Esophagus squamous epithelium (tissue), 5 donors: Measurements from ENCODE around the gene CYP27B1. TPM values are rescaled to one million over a fixed set of nuclear protein-coding genes. Genes with fewer than 3 reads are reported as not detected.

Source experiments
- DNase-seq: peaks from one replicate; lab custom pipeline; 2025; lab: John Stamatoyannopoulos, UW
- H3K27ac ChIP-seq, 4 donors: fragments of 200-600 bp; sonication (generic); one replicate each; pipeline ENCODE4 v1.5.1; 2016 to 2019; ENCODE audit warnings: mild to moderate bottlenecking in 1 of 4
- H3K27me3 ChIP-seq, 4 donors: fragments of 200-600 bp; sonication (generic); 1 replicate in 3 of 4; 2 replicates in 1 of 4; pipeline versions ENCODE4 v1.5.1 to v1.6.0; 2017 to 2021; ENCODE audit warnings: antibody characterized with exemption in 1 of 4
- H3K36me3 ChIP-seq, 3 donors: fragments of 200-600 bp; sonication (generic); one replicate each; pipeline ENCODE4 v1.5.1; 2016 to 2019
- H3K4me1 ChIP-seq, 3 donors: fragments of 200-600 bp; sonication (generic); one replicate each; pipeline ENCODE4 v1.5.1; 2017 to 2019
- H3K4me3 ChIP-seq, 4 donors: fragments of 200-600 bp; sonication (generic); 1 replicate in 3 of 4; 2 replicates in 1 of 4; pipeline ENCODE4 v1.5.1; 2016 to 2019; ENCODE audit warnings: mild to moderate bottlenecking in 2 of 4, moderate library complexity in 1 of 4
- H3K9me3 ChIP-seq, 3 donors: fragments of 200-600 bp; sonication (generic); one replicate each; pipeline ENCODE4 v1.5.1; 2016 to 2019
- POLR2A ChIP-seq, 4 donors: fragments of 450-650 bp; IDR thresholded peaks; one replicate each; pipeline ENCODE4 v1.6.1; 2017; ENCODE audit warnings: antibody characterized with exemption in 4 of 4, mild to moderate bottlenecking in 4 of 4, moderate library complexity in 3 of 4
- WGBS, 2 donors: methylation state at CpG; one replicate each; pipeline ENCODE4 v1.1.5; 2018; 5-methylcytosine and 5-hydroxymethylcytosine counted together
- intact Hi-C: fragments of 100-400 bp; cut with DNase I; formaldehyde crosslinking; loops from one replicate; pipeline ENCODE4 v1.15.0; 2022
- total RNA-seq, 4 donors: library from RNA; depleted of rRNA; stranded (reverse); fragments of >200 nt; gene quantifications; one replicate each; pipeline ENCODE4 v1.1.0, GENCODE V29; 2016
- TF ChIP-seq, protein P1 (sequence below), 6 experiments: fragments of 450-650 bp in 4 of 6; fragments of 200-600 bp in 2 of 6; sonication (generic) in 2 of 6; IDR thresholded peaks; one replicate each; pipeline ENCODE4 v1.5.1; 2016 to 2019; ENCODE audit warnings: antibody characterized with exemption in 6 of 6, mild to moderate bottlenecking in 4 of 6, moderate library complexity in 4 of 6
- donor health status: DM: yes; HTN: yes; CAD: no.

Gene CYP27B1
- total RNA-seq, 4 donors from 2014 or later, result 0.18 to 1.7 (median 1.1) TPM

DNA sequence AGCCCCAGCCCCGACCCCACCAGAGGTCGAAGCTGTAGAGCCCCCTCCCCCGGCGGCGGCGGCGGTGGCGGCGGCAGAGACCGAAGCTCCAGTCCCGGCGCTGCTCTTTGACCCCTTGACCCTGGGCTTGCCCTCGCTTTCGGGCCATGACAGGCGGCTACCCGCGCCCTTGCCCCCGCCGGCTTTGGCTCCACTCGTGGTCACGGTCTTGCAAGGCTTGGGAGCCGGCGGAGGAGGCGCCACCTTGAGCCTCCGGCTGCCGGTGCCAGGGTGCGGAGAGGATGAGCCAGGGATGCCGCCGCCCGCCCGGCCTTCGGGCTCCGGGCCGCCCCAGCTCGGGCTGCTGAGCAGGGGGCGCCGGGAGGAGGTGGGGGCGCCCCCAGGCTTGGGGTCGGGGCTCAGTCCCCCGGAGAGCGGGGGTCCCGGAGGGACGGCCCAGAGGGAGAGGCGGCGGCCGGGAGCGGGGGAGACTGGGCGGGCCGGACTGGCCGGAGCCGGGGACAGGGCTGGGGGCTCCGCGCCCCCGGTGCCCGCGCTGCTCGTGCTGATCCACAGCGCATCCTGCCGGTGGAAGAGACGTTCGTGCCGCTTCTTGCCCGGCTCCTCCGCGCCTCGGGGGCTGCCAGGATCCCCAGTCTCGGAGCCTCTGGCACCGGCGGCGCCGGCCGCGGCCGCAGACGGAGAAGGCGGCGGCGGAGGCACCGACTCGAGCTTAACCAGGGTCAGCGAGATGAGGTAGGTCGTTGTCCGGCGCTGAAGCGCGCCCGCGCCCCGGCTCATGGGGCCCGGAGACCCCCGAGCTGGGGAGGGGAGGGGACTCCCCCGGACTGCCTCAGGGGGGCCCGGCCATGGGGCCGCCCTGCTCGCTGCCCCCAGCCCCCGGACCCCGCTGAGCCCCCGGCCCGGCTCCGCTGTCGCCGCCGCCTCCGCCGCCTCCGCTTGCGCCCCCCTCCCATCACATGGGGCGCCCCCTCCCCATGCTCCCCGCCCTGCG is 29.1 kb downstream of the CYP27B1 start:
- no peaks in the 10 kb centered on the region for H3K9me3 ChIP-seq
- WGBS, 2 donors, result 40% methylated on average over 1 of the region's 110 CpGs; no CpG with 5 or more reads in 1 of the 2 donors
- peaks cover 0 to 9% (median 0%) of the 10 kb centered on the region in 3 donors for H3K36me3 ChIP-seq
- TF ChIP-seq, protein P1, sequence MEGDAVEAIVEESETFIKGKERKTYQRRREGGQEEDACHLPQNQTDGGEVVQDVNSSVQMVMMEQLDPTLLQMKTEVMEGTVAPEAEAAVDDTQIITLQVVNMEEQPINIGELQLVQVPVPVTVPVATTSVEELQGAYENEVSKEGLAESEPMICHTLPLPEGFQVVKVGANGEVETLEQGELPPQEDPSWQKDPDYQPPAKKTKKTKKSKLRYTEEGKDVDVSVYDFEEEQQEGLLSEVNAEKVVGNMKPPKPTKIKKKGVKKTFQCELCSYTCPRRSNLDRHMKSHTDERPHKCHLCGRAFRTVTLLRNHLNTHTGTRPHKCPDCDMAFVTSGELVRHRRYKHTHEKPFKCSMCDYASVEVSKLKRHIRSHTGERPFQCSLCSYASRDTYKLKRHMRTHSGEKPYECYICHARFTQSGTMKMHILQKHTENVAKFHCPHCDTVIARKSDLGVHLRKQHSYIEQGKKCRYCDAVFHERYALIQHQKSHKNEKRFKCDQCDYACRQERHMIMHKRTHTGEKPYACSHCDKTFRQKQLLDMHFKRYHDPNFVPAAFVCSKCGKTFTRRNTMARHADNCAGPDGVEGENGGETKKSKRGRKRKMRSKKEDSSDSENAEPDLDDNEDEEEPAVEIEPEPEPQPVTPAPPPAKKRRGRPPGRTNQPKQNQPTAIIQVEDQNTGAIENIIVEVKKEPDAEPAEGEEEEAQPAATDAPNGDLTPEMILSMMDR (IDR thresholded peaks at IDR 0.05), result peak in 1 of 6 experiments; percentile 18
- TF ChIP-seq POLR2A (IDR thresholded peaks at IDR 0.05), result no peak
- H3K27ac ChIP-seq, result no peak overlapping the region
- H3K27me3 ChIP-seq, result peaks cover 26 to 96% (median 38%) of the 10 kb centered on the region in 4 donors
- no peak for DNase-seq
- peak overlapping the region; percentile 1 to 58 (median 24) for H3K4me3 ChIP-seq
- H3K4me1 ChIP-seq, result peaks cover 25 to 52% (median 31%) of the 10 kb centered on the region in 3 donors
- intact Hi-C loops, result no loop called here

DNA sequence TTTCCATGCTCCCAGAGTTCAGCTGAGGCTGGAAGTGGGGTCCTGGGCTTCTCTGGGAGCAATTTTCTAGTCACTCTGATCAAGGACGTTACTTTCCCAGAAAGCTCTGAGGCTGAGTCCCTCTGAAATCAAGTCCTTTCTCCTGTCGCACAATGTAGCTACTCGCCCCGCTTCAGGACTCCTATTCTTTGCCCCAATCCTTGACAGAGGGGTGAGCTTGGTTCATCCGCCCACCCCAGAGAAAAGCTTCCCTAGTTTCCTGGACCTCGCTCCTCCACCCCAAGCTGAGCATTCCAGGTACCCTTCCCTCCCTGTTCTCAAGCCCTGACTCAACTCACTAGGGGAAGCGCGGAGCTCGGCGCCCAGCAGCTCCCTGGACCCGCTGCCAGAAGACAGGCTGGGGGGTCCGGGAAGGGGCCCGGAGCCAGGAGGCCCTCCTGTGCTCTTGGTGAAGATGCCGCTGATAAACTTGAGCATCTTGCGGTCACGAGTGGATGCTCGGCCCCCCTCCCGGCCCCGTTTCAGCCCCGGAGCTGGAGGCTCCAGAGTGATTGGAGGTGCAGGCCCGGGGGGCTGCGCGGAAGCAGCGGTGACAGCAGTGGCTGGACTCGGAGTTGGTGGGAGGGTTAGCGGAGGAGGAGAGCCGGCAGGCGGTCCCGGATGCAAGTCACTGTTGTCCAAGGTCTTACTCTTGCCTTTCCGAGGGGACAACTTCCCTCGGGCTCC is 30.0 kb downstream of the CYP27B1 start:
- H3K4me3 ChIP-seq, result peak overlapping the region in 2 of 4 donors; percentile 38 to 58
- H3K9me3 ChIP-seq, result no peaks in the 10 kb centered on the region
- intact Hi-C loops, result no loop called here
- DNase-seq, result no peak
- peaks cover 26 to 97% (median 38%) of the 10 kb centered on the region in 4 donors for H3K27me3 ChIP-seq
- TF ChIP-seq POLR2A (IDR thresholded peaks at IDR 0.05), result no peak
- TF ChIP-seq, protein P1 (IDR thresholded peaks at IDR 0.05), result no peak
- H3K27ac ChIP-seq, result no peak overlapping the region
- 13 to 55% methylated on average over 6 of the region's 31 CpGs for WGBS, 2 donors
- peaks cover 0 to 9% (median 0%) of the 10 kb centered on the region in 3 donors for H3K36me3 ChIP-seq
- peaks cover 25 to 45% (median 31%) of the 10 kb centered on the region in 3 donors for H3K4me1 ChIP-seq

DNA sequence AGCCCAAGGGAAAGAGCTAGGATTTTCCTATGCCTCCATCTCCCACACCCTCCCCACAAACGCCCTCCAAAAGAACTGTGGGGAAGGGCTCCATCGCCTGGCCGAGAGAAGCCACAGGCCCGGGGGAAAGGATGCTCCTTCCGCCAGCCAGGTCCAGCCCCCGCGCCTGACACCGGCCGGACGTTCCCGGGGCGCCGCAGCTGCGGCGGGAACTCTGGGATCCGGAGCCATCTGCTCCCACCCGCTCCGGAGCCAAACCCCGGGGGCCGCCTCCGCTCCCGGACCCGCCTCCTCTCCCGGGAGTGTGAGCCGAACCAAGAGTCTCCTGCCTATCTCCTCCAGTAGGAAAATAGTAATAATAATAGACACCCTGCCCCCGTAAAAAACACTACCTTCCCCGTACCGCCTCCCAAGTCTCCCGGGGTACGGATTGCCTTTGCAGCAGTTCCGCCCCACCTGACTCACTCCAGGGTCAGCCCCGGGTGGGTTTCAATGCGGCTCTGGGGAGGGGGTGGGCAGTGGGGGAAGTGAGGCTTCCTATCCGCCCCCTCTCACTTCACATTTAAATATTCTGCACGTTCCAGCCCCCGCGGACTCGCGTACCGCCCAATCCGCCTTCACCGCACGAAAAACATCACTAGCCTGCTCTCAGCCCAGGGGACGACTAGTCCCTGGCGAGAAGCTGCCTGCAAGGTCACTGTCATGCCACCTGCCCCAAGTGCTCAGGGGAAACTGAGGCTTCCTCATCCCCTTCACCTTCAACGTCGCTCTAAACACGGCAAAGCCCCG is 30.7 kb downstream of the CYP27B1 start:
- Histone ChIP-seq H3K36me3 (peaks cover 0 to 14% (median 0%) of the 10 kb centered on the region in 3 donors), H3K4me1 (peaks cover 25 to 40% (median 31%) of the 10 kb centered on the region in 3 donors), H3K4me3 (peak overlapping the region in 2 of 4 donors; percentile 9 to 48), H3K9me3 (no peaks in the 10 kb centered on the region), H3K27me3 (peaks cover 26 to 96% (median 38%) of the 10 kb centered on the region in 4 donors), H3K27ac (no peak overlapping the region)
- intact Hi-C loops, result no loop called here
- DNase-seq, result no peak
- TF ChIP-seq, protein P1 (IDR thresholded peaks at IDR 0.05), result no peak
- TF ChIP-seq POLR2A (IDR thresholded peaks at IDR 0.05), result no peak
- 23 to 41% methylated on average over 21 to 26 of the region's 49 CpGs for WGBS, 2 donors

DNA sequence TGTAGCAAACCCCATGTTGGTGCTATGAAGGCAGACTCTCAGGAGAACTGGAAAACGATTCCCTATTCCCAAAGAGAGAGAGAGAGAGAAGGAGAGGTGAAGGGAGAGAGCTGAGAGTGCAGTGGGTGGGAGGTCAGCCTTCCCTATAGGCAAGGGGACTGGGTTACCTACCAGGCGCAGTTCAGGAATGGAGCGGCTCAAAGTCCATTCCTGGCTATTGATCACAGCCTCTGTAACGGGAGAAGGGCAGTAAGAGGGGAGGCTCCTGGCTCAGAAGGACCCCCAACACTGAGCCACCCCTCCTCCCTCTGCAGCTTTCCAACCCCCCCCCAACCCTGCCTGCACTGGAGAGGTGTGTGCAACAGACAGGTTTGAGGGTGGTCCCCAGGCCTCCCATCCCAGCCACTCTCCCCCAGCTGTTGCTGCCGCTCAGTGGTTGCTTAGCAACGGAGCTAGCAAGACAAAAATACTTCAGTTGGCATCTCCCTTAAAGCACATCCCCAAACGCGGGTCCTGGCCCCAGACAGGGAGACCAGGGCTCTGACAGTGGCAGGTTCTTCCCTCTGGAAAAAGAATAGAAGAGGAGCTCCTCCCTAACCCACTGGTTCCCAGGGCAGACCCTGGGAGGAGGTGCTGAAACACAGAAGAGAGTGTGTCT is 31.6 kb downstream of the CYP27B1 start:
- WGBS, 2 donors, result 41 to 62% methylated on average over 4 to 6 of the region's 8 CpGs

More for the DNA sequence above, 31.6 kb downstream of the CYP27B1 start:
- no peak for DNase-seq
- intact Hi-C loops, result no loop called here
- peaks cover 0 to 19% (median 0%) of the 10 kb centered on the region in 3 donors for H3K36me3 ChIP-seq
- no peak for TF ChIP-seq POLR2A (IDR thresholded peaks at IDR 0.05)
- TF ChIP-seq, protein P1 (IDR thresholded peaks at IDR 0.05), result no peak
- H3K27me3 ChIP-seq, result peaks cover 26 to 88% (median 38%) of the 10 kb centered on the region in 4 donors
- no peaks in the 10 kb centered on the region for H3K9me3 ChIP-seq
- peaks cover 25 to 40% (median 31%) of the 10 kb centered on the region in 3 donors for H3K4me1 ChIP-seq
- no peak overlapping the region for H3K27ac ChIP-seq
- H3K4me3 ChIP-seq, result no peak overlapping the region
